Endothelial cell of umbilical vein (primary cell): ENCODE results near the gene PTK6.

Source experiments
- CTCF ChIP-seq, 2 donors: IDR thresholded peaks; 1 replicate in 1 of 2; 2 replicates in 1 of 2; pipeline ENCODE4 v1.5.1; 2011; ENCODE audit warnings: low read length in 2 of 2, mild to moderate bottlenecking in 2 of 2, moderate library complexity in 2 of 2, control low read depth in 1 of 2, inconsistent platforms in 1 of 2, low read depth in 1 of 2; ENCODE audit not compliant: insufficient read depth in 1 of 2; ENCODE audit errors: extremely low read depth in 1 of 2
- EZH2 ChIP-seq: IDR thresholded peaks from 2 replicates; pipeline ENCODE4 v1.6.1; 2012; ENCODE audit warnings: borderline replicate concordance, low read depth, mild to moderate bottlenecking, moderate library complexity, low read length, inconsistent platforms; ENCODE audit not compliant: severe bottlenecking
- FOS ChIP-seq: IDR thresholded peaks from 2 replicates; pipeline ENCODE4 v1.6.1; 2011; ENCODE audit warnings: mild to moderate bottlenecking, low read length, moderate library complexity, borderline replicate concordance; ENCODE audit not compliant: insufficient read depth
- JUN ChIP-seq: IDR thresholded peaks from 2 replicates; pipeline ENCODE4 v1.6.1; 2011; ENCODE audit warnings: borderline replicate concordance, low read depth; ENCODE audit not compliant: insufficient read length, insufficient read depth
- MAX ChIP-seq: IDR thresholded peaks from 2 replicates; pipeline ENCODE4 v1.6.1; 2011; ENCODE audit not compliant: insufficient read depth, insufficient read length
- MYC ChIP-seq: IDR thresholded peaks from one replicate; pipeline ENCODE4 v1.6.1; 2011; ENCODE audit warnings: mild to moderate bottlenecking, low read depth, low read length
- POLR2A ChIP-seq: IDR thresholded peaks from 2 replicates; pipeline ENCODE4 v1.6.1; 2012; ENCODE audit warnings: low read depth, mild to moderate bottlenecking, control low read depth, low read length
- POLR2AphosphoS5 ChIP-seq: IDR thresholded peaks from 2 replicates; pipeline ENCODE4 v1.6.1; 2012; ENCODE audit warnings: low read depth, mild to moderate bottlenecking, control low read depth, low read length, moderate library complexity; ENCODE audit not compliant: insufficient read depth

GRCh38 chr20:63509088-63509564, 28.1 kb downstream of the PTK6 start:
- TF ChIP-seq CTCF (IDR thresholded peaks at IDR 0.05; ENCODE audit: extremely low read depth in 1 of 2, insufficient read depth in 1 of 2, low read depth in 1 of 2, low read length in 2 of 2) (no peak), MAX (no peak), EZH2 (no peak), POLR2A (no peak), POLR2AphosphoS5 (no peak), FOS (no peak), MYC (no peak), JUN (no peak)
